HG03571 (cell line): ENCODE measurements around the gene RPL27.

ENCODE experiments used
- ATAC-seq: cut with Tn5 transposase; IDR thresholded peaks from one replicate; pipeline ENCODE4 v1.9.1; 2021; ENCODE audit not compliant: unreplicated experiment

RPL27 gene

DNA sequence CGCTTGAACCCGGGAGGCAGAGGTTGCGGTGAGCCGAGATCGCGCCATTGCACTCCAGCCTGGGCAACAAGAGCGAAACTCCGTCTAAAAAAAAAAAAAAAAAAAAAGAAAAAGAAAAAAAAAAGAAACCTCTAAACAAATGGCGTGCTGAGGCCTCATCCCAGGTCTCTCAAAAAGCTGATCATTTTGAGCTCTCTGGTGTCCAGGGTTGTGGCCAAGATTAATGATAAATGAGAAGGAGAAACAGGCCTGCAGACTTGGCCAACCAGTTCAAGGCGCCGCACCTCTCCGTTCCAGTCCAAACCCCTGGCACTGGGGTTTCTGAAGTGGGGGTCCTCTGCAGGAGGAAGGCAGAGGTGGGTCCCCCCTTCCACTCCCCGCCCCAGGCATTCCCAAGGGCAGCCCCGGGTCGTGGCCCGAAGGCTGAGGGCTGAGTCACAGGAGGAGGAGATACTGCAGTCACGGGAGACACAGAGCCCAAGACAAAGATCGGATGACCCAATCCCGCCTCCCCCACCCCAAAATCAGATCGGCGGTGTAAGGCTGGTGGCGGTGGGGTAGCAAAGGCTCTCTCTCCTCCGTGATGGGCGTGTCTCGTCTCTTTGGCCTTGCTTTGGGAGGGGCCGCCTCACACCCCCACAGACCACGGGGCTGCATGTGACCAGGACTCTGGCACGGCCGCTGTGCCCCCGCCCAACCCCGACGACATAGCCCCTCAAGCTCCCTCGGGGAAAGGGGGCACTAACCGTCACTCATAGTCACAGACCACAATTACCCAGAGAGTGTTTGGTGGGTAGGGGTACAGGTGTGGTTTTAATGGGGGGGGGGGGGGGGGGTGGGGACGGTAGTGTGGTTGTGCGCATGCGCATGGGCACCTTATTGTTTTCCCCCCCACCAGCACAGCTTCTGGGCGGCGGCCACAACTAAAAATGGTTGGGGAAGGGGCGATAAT is 22.8 kb downstream of the RPL27 start:
- no peak for ATAC-seq

DNA sequence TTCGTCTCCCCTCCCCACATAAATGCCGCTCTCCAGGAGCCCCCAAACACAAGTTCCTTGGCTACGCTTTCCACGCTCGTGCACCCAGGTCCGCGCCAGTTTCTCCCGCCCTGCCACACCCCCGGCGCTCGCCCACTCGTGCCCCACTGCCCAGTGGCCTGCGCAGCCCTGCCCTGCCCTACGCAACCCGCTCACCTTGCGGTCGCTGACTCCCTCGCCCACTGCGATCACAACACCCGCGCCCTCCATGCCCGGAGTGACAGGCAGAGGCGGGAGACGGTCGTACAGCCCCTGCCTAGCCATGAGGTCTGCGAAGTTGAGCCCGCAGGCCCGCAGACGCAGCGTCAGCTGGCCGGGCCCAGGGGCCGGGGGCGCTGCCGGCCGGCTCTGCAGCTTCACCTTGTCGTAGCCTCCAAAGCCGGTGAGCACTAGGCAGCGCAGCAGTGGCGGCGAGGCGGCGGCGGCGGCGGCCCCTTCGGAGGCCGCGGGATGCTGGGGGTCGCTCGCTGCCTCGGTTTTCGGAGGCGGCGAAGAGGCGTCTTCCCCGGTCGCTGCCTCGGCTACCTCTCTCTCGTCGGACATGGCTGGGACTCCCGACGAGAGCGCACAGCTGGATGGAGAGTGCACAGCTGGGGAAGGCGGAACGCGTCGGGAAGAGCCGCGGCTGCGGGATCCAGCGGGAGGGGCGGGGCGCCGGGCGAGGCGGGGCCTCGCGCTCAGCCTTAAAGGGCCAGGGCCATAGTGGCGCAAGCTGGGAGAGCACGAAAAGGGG is 23.7 kb downstream of the RPL27 start, which contains the start of gene VAT1:
Gene VAT1, minus strand, starts transcription at position 645 of the 772 bp plus-strand sequence. Its CDS starts 63 bp downstream, at position 582.
- ATAC-seq: no peak

DNA sequence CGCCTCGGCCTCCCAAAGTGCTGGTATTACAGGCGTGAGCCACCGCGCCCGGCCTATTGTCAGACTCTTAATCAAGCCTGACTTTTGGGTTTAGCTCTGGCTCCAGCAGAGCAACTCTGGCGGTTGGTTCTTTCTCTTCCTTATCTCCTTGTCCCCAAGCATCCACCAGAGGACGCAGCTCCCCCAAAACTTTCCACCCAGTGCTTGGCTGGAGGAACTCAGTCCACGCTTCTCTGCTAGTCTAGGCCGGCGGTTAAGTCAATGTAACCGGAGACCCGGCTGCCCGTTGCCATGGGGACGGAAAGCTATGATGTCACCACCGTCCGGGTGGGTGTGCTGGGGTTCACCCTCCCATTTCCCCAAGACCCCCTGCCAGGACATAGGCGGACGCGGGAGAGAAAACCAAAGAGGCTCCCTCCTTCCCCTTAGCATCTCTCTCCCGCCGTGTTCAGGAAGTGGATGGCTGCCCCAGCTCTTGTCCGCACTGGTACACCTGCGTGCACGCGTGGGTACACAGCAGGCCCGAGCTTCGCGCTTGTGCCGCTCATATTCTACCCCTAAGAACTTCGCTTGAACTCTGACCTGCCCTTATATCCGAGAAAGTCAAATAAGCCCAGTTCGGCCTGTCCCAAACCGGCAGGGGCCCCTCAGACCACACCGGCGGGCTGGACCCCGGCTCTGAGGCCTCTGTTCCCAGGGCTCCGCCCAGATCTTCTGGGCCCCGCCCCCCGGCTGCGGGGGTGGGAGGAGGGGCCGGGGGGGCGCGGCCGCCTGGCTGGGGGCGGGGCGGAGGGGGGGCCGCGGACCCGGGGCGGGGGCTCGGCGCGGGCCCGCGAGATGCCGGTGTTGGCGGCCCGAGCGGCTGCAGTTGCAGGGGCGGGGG is 26.4 kb downstream of the RPL27 start, which contains the start of gene RND2:
Gene RND2, plus strand, starts transcription at position 825 of the 883 bp plus-strand sequence. CDS start 117 bp downstream, outside the sequence.
- ATAC-seq: no peak

DNA sequence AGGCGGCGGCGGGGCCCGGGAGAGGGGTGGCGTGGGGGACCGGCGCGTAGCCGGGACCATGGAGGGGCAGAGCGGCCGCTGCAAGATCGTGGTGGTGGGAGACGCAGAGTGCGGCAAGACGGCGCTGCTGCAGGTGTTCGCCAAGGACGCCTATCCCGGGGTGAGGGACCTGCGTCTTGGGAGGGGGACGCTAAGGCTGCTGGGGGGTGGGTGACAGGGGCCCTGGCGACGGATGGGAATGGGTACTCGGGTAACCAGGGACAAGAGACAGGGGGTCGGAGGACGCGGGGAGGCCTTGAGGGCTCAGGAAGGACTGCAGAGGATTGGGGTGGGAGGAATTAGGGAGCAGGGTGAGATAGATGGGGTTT is 27.1 kb downstream of the RPL27 start:
- ATAC-seq: no peak

DNA sequence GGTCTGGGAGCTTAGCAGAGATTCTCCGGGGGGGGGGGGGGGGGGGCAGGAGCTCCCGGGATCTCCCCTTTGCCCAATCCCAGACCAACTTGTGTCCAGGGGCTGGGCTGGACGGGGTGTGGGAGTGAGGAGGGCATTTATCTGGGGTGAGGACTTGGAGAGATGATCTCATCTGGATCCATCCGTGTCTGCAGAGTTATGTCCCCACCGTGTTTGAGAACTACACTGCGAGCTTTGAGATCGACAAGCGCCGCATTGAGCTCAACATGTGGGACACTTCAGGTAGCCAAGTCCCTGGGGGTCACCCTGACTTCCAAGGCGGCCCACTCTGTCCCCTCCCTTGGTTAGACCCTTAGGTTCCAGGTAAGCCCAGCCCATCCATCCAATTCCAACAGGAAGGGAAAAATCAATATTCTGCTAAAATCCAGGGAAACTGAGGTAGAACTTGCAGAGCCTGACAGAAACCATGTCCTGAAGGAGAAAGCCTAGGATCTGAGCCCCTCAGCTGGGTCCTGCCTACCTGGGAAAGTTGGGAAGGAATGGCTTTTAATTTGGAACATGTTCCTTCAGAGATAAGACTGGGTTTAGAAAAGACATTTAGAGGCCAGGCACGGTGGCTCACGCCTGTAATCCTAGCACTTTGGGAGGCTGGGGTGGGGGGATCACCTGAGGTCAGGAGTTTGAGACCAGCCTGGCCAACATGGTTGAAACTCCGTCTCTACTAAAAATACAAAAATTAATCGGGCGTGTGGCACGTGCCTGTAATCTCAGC is 27.7 kb downstream of the RPL27 start:
- ATAC-seq: no peak

DNA sequence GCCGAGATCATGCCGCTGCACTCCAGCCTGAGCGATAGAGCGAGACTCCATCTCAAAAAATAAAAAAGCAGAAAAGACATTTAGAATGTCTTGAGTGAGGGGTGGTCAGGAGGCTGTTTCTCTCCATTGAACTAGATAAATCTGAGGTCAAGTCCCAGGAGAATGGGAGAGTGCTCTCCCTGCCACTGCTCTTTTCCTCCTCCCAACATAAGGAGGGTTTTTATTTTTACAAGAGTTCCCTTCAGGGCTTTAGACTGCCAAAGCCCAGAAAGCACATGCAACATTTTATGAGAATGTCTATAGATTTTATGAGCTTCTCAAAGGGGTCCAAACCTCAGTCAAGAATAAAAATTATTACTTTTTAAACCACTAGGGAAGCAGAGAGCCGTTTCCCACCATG is 28.4 kb downstream of the RPL27 start:
- no peak for ATAC-seq

DNA sequence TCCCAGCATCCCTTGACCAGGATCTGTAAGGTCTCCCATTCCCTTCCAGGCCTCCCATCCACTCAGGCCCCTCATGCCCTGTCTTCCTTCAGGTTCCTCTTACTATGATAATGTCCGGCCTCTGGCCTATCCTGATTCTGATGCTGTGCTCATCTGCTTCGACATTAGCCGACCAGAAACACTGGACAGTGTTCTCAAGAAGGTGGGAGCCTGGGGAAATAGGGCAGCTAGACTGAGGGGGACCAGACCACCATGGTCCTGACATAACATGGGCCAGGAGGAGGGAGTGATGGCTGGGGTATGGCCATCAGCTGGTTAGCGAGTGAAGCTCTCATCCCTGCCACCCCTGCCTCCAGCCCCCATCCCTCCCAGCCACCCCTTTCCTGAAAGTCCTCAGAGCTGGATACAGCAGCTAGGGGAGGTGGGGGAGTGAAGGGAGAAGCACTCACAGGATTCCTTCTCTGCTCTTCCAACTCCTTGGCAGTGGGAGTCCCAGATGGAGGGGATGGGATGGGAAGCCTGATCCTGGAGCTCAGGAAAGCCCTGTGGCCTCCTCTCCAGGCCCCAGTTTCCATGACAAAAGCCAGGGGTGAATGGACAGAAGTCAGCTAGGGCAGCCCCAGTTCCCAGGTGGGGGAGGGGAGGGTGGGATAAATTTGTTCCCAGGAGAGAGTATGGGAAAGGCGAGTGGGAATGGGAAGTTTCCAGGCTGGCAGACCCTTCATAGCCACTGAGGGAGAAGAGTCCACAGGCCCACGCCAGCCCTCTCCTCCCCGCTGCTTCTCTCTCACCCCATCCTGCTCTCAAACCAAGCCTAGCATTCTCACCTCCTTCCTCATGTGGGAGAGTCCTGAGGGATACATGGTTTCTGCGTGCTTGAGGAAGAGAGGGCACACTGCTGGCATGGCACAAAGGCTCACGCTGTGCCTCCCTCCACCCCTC is 29.1 kb downstream of the RPL27 start:
- no peak for ATAC-seq

DNA sequence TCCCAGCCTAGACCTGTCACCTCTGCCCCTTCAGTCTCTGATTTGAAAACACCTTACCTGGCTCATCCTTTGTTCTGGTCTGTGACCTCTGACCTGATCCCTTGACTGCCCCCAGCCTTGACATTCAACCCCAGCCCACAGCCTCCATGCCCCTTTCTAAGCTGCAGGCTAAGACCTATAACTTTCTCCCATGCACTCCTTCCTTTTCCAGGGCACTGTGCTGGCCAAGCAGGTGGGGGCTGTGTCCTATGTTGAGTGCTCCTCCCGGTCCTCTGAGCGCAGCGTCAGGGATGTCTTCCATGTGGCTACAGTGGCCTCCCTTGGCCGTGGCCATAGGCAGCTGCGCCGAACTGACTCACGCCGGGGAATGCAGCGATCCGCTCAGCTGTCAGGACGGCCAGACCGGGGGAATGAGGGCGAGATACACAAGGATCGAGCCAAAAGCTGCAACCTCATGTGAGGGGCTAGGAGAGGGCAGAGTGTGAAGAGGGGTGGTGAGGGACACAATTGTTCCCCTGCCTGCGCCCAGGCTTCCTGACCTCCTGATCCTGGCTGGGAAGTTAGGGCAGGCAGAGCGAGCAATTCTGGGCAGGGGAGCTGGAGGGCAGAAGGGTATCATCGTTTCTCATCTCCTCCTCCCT is 30.1 kb downstream of the RPL27 start:
- ATAC-seq: no peak

DNA sequence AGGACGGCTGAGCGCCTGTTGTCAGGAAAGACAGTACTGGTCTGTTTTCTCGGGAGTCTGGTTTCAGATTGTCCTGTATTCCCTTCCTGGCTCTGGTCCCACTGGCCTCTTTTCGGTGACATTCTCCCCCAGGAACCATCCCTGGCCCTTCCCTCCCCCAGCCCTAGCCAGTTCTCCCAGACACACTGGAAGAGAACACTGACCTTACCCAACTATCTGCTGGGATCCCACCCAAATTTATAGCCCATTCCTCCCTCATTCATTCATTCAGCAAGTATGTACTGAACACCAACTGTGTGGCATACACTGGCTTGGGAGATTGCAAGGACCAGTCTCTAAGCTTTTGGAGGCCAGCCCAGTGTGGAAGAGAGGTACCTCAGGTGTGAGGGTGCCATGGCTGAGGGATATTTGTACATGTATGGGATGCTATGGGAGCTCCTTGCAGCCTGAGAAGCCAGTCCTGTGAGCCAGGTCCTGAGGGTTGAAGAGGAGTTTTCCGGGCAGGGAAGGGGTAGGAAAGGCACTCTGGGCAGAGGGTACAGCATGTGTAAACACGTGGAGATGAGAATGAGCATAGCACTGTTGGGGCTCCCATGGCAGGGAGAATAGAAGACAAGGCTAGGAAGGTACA is 32.0 kb downstream of the RPL27 start:
- ATAC-seq: no peak

DNA sequence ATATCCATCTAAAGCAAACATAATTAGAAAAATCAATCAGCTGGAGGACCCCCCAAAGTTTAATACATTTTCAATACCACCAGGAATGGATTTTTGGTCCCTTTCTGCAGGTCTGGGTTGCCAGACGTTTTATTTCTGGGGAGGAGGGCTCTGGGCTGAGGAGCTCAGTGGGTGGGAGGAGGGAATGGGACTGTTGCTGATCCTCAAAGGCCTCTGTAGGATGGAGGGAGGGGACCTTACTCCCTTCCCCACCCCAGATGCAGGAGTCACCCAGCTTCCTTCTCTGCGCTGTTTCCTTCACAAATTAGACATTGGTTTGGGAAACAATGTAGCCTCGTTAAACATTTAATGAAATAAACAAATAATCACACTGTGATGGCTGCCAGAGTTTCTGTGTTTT is 33.4 kb downstream of the RPL27 start:
- ATAC-seq: no peak

DNA sequence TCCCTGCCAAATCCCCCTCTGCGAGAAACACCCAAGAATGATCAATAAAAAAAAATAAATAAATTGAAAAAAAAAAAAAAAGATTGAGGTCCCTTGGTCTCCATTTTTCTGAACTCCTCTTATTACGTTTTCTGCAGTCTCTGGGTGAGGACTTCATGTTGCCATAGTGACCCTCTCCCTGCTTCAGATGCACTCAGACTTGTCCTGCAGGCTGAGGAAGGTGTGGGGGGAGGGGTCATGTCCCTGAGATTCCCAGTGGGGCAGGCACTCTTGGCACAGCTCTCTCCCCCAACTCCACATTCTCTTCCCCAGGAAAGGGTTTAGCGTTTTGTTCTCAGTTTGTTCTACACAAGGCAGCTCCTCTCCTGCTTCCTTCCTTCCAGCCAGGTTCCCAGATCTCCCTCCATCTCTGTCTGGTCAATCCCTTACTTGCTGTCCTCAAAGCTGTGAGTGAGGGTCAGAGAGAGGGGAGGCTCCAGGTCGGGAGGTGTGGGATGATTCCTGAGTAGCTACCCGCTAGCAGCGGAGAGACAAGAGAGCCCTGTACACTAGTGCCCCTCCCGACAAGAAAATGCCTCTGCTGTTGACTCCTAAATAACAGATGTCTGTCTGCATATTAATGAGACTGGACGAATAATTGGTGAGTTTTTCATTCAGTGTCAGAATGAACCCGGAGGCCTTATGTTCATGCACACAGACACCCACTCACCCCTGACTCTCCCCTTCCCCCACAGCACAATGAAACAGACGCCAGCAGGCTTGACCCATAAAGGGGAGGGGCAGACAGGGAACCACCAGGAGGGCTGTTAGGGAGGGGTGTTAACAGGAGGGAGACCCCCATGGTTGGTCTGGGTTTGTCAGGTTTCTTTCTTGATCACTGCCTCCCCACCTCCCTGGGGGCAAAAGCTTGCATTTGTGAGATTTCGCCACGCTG is 36.0 kb downstream of the RPL27 start:
- no peak for ATAC-seq

DNA sequence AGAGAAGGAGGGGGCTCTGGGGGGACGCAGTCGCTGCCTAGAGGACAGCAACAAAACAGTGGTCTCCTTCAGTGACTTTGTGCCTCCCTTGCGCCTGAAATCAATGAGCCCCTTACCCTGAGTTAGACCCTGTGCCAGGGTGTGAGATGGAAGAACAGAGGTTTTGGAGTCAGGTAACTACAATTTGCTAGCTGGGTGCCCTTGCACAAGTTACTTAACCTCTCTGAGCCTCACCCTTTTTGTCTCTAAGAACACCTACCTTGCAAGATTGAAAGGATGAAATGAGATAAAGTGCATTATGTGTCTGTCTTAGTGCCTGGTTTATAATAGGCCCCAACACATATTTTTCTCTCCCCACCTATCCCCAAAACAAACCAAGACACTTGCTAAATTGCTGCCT is 36.7 kb downstream of the RPL27 start:
- no peak for ATAC-seq

DNA sequence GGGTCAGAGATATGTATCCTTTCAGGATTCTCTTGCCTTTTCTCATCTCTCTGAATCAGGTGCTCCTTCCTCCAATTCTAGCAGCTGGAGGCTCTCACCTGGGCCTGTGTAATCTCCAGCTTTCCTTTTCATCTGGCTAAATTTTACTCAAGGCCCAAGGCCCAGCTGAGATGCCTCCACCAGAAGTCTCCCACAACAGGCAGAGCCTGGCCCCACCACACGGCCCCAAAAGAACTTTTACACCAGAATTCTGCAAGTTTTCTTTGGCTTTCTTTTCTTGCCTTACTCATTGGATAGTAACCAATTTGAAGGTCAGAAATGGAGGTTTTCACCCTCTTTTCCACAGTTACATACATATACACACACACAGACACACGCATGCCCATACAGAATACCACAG is 41.4 kb downstream of the RPL27 start:
- ATAC-seq: no peak

DNA sequence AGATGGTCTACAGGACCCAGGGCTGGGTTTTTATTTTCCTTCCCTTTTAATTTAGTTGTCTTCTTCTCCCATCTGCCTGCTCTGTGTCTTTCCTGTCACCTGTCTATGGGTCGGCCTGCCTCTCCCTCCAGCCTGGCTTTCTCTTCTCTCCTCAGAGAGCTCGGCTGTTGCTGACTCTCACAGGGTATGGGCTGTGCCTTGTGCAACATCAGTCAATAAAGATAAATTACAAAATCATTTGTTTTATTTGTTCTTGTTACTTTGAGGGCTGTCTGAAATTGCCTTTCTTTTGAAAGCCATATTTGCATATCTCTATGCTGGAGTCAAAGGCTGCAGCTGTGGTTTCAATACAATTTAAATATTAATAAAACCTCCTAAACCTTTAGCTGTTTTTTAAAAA is 42.4 kb downstream of the RPL27 start:
- no peak for ATAC-seq

DNA sequence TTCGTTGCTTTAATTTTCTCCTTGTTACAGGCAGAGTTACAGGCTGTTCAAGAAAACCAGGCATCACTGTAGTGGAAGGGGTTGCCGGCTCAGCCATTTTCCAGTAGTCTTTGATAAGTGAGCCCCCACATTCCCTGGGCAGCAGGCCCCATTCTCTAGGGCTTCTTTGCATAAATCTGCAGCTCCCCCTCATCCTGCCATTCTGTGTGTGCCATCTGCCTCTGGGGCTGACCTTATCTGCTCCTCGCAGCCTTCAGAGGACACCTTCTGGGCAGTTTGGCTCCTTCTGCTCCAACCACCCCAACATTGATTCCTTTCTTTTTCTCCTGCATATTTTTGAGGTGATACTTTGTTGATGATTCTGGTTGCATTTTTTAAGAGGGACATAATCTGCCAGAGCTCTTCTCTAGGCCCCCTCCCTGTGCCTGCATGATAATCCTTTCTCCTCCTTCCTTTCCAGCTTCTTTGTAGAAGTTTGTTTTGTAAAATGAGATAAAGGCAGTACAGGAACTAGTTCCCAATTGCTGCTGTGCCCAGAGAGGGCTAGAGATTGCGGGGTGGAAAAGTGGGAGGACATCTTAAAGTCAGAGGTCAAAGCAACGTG is 43.9 kb downstream of the RPL27 start:
- ATAC-seq: no peak

DNA sequence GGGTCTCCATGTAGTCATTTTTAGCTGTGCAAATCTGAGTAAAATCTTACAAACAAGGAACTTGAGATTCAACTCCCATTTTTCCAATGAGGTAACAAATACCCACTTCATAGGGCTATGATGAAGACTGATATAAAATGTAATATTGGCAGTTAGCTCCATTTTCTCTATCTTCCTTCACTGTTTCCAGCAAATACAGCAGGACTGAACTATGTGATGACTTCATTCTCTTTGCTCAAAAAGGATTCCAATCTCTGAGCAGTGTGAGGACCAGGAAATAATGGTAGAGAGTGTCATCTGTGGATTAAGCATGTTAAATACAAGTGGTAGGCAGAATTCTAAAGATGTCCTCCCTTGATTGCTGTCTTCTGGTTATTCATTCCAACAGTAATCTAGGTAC is 45.1 kb downstream of the RPL27 start:
- no peak for ATAC-seq

DNA sequence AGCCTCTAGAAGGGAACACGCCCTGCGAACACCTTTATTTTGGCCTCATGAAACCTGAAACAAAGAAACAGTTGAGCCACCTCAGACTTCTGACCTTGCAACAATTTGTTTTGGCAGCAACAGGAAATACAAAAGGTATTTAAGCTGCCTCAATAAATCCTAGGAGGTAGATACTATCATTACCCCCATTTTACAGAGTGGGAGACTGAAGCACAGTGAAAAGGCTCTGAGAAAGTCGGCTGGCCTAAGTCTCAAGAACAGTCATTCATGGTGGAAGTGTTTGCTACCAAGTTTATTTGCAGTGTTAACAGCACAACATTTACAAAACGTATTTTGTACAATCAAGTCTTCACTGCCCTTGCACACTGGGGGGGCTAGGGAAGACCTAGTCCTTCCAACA is 45.8 kb downstream of the RPL27 start:
- ATAC-seq: no peak
